ENCODE results near the gene NFIC.
"Not testable (repeated sequence)": the region's sequence is repeated elsewhere in the genome, so short reads cannot be mapped to it uniquely, and the experiment has no call there.

The NFIC gene

GRCh38 chr19:3365836-3366752 lies at the start of gene NFIC:
NFIC (plus strand) TSS chr19:3366583; CDS start chr19:3366637, 54 bp downstream.
- DNase-seq: peak in 49 of 58 donors; percentile 15 to 79 (median 57)

GRCh38 chr19:3316659-3317207 lies 49.6 kb upstream of the NFIC start:
- no peak for DNase-seq

GRCh38 chr19:3319643-3320353 lies 46.6 kb upstream of the NFIC start:
- DNase-seq: peak in 1 of 58 donors; percentile 10

- DNase-seq: no peak
These were observed 46.1 kb upstream of the NFIC start for GRCh38 chr19:3320354-3320670.

GRCh38 chr19:3320853-3321252 lies 45.5 kb upstream of the NFIC start:
- no peak for DNase-seq

GRCh38 chr19:3321696-3322095 lies 44.7 kb upstream of the NFIC start:
- DNase-seq: no peak

- no peak for DNase-seq
These were observed 44.0 kb upstream of the NFIC start for GRCh38 chr19:3322199-3322978.

GRCh38 chr19:3323026-3323425 lies 43.4 kb upstream of the NFIC start:
- DNase-seq: no peak

- no peak for DNase-seq
These were observed 42.7 kb upstream of the NFIC start for GRCh38 chr19:3323658-3324057.

GRCh38 chr19:3324405-3324856 lies 42.0 kb upstream of the NFIC start:
- peak in 9 of 58 donors; percentile 2 to 39 (median 9) for DNase-seq

GRCh38 chr19:3325451-3325850 lies 40.9 kb upstream of the NFIC start:
- no peak for DNase-seq

- DNase-seq: no peak
These were observed 37.6 kb upstream of the NFIC start for GRCh38 chr19:3328743-3329142.

- DNase-seq: no peak
These were observed 36.3 kb upstream of the NFIC start for GRCh38 chr19:3330047-3330446.

GRCh38 chr19:3332232-3332631 lies 34.2 kb upstream of the NFIC start:
- not testable (repeated sequence) for DNase-seq

- DNase-seq: no peak
These were observed 33.3 kb upstream of the NFIC start for GRCh38 chr19:3333020-3333583.

- DNase-seq: no peak
These were observed 32.7 kb upstream of the NFIC start for GRCh38 chr19:3333662-3334061.

GRCh38 chr19:3334749-3335430 lies 31.5 kb upstream of the NFIC start:
- DNase-seq: not testable (repeated sequence)

GRCh38 chr19:3335431-3336350 lies 30.7 kb upstream of the NFIC start:
- peak in 11 of 58 donors; percentile 6 to 46 (median 27) for DNase-seq

GRCh38 chr19:3336351-3336679 lies 30.1 kb upstream of the NFIC start:
- DNase-seq: no peak

All from anterior cingulate cortex (tissue), 58 donors.